Type B pancreatic cell (in vitro differentiated cells): ENCODE data around the gene ACBD3. TPM values are rescaled to one million over a fixed set of nuclear protein-coding genes. Genes with fewer than 3 reads are reported as not detected.

ENCODE experiments used
- DNase-seq: peaks from one replicate; pipeline ENCODE4 v3.0.0; 2021; ENCODE audit warnings: mixed read lengths; ENCODE audit not compliant: unreplicated experiment; ENCODE audit errors: extremely low spot score
- H3K27ac Mint-ChIP-seq: 2 replicates; pipeline ENCODE4 v1.8.0; 2021; ENCODE audit warnings: mild to moderate bottlenecking, mixed read lengths
- H3K27me3 Mint-ChIP-seq: 2 replicates; pipeline ENCODE4 v1.8.0; 2021; ENCODE audit warnings: mixed read lengths
- H3K36me3 Mint-ChIP-seq: 2 replicates; pipeline ENCODE4 v1.8.0; 2021; ENCODE audit warnings: mixed read lengths
- H3K4me1 Mint-ChIP-seq: one replicate; pipeline ENCODE4 v1.8.0; 2021; ENCODE audit warnings: mixed read lengths; ENCODE audit not compliant: unreplicated experiment
- H3K4me3 Mint-ChIP-seq: 2 replicates; pipeline ENCODE4 v1.8.0; 2021; ENCODE audit warnings: mild to moderate bottlenecking, mixed read lengths
- H3K9me3 Mint-ChIP-seq: 2 replicates; pipeline ENCODE4 v1.8.0; 2021; ENCODE audit warnings: mixed read lengths
- CTCF ChIP-seq: fragments of 200-600 bp; sonication (generic); conservative IDR thresholded peaks from 2 replicates; pipeline ENCODE4 v1.5.0; 2021; ENCODE audit warnings: antibody characterized with exemption, mild to moderate bottlenecking
- total RNA-seq: library from RNA; stranded (reverse); gene quantifications from 2 replicates; pipeline ENCODE4 v1.2.1, GENCODE V29; 2021; ENCODE audit warnings: low replicate concordance

The ACBD3 gene
- total RNA-seq, 1 donor from 2014 or later = 37.4 TPM

GRCh38 chr1:226111883-226112261, 74.7 kb downstream of the ACBD3 start:
- H3K27me3 Mint-ChIP-seq = peaks cover 2% of the 10 kb centered on the region
- TF ChIP-seq CTCF = no peak
- peak overlapping the region; percentile 83 for H3K4me3 Mint-ChIP-seq
- H3K4me1 Mint-ChIP-seq = peaks cover 34% of the 10 kb centered on the region
- H3K27ac Mint-ChIP-seq = peak overlapping the region; percentile 24
- DNase-seq = no peak
- H3K9me3 Mint-ChIP-seq = no peaks in the 10 kb centered on the region
- H3K36me3 Mint-ChIP-seq = no peaks in the 10 kb centered on the region

- peak overlapping the region; percentile 83 for H3K4me3 Mint-ChIP-seq
- H3K27me3 Mint-ChIP-seq = peaks cover 2% of the 10 kb centered on the region
- no peaks in the 10 kb centered on the region for H3K36me3 Mint-ChIP-seq
- TF ChIP-seq CTCF = no peak
- H3K9me3 Mint-ChIP-seq = no peaks in the 10 kb centered on the region
- DNase-seq = no peak
- H3K27ac Mint-ChIP-seq = peak overlapping the region; percentile 79
- peaks cover 34% of the 10 kb centered on the region for H3K4me1 Mint-ChIP-seq
Observed at GRCh38 chr1:226111098-226111882, 75.3 kb downstream of the ACBD3 start.

GRCh38 chr1:226110249-226111097, 76.1 kb downstream of the ACBD3 start:
- Mint-ChIP-seq H3K27me3 (peaks cover 2% of the 10 kb centered on the region), H3K27ac (peak overlapping the region; percentile 79), H3K4me1 (peaks cover 34% of the 10 kb centered on the region), H3K36me3 (no peaks in the 10 kb centered on the region), H3K9me3 (no peaks in the 10 kb centered on the region), H3K4me3 (peak overlapping the region; percentile 83)
- DNase-seq = peak; percentile 79
- TF ChIP-seq CTCF = no peak

GRCh38 chr1:226109829-226110248, 76.7 kb downstream of the ACBD3 start:
- Mint-ChIP-seq H3K27ac (peak overlapping the region; percentile 95), H3K9me3 (no peaks in the 10 kb centered on the region), H3K27me3 (peaks cover 2% of the 10 kb centered on the region), H3K4me3 (peak overlapping the region; percentile 96), H3K36me3 (no peaks in the 10 kb centered on the region), H3K4me1 (peaks cover 38% of the 10 kb centered on the region)
- DNase-seq = peak; percentile 91
- no peak for TF ChIP-seq CTCF

DNA sequence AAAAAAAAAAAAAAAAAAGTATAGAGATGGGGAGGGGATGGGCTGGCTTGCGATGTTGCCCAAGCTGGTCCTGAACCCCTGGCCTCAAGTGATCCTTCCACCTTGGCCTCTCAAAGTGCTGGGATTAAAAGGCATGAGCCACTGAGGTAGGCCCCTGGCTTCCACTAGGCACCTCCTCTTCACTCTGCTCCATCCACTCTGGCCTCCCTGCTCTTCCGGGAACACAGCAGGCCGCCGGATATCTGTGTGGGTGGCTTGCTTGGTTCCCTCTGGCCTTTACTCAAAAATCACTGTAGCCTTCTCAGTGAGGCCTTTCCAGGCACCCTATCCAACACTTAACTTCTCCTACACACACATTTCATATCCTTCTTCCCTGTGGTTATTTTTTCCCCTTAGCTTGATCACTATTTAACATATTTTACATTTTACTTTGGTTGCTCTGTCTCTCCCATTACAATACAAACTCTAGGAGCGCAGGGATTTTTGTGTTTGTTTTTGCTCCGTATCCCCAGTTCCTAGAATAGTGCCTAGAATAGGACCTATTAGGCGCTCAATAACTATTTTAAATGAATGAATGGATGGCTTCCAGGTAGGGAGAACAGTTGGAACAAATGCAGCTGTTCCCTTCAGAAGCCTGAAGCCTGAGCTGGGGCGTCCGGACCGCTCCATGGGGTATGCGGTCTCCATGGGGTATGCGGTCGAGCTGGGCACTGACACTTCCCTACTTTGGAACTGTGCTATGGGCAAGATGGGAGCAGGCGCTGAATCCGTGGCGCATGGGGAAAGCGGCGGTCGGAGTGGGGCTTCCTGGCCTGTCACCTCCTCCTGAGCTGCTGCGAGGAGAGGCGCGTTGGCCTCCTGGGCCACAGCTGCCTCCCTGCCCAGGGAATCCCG, 77.4 kb downstream of the ACBD3 start:
- H3K27me3 Mint-ChIP-seq = peaks cover 2% of the 10 kb centered on the region
- no peaks in the 10 kb centered on the region for H3K36me3 Mint-ChIP-seq
- H3K4me3 Mint-ChIP-seq = peak overlapping the region; percentile 96
- no peaks in the 10 kb centered on the region for H3K9me3 Mint-ChIP-seq
- no peak for DNase-seq
- H3K4me1 Mint-ChIP-seq = peaks cover 45% of the 10 kb centered on the region
- peak; percentile 51 for TF ChIP-seq CTCF
- peak overlapping the region; percentile 95 for H3K27ac Mint-ChIP-seq
